ENCODE results near the gene ZNF23. TPM values are rescaled to one million over a fixed set of nuclear protein-coding genes. Genes with fewer than 3 reads are reported as not detected.

ZNF23 gene
- polyA plus RNA-seq, 2 donors, result 3.3 to 8.1 TPM

GRCh38 chr16:71425746-71426068 lies 36.3 kb downstream of the ZNF23 start:
- no peak overlapping the region for H3K4me3 ChIP-seq (ENCODE audit: low read depth in 1 of 2, low read length in 2 of 2)
- H3K27ac ChIP-seq (ENCODE audit: low read depth in 2 of 2, low read length in 1 of 2), result no peak overlapping the region
- H3K36me3 ChIP-seq (ENCODE audit: control insufficient read depth in 2 of 2, insufficient read depth in 2 of 2, low read length in 1 of 2), result no peaks in the 10 kb centered on the region
- peaks cover 0 to 6% of the 10 kb centered on the region in 2 donors for H3K9me3 ChIP-seq (ENCODE audit: control insufficient read depth in 2 of 2, insufficient read depth in 1 of 2, low read depth in 1 of 2, low read length in 1 of 2)
- 9 to 14% methylated on average over 18 of the region's 18 CpGs for WGBS, 2 donors
- H3K27me3 ChIP-seq (ENCODE audit: control insufficient read depth in 1 of 2, insufficient read depth in 2 of 2, low read length in 2 of 2), result no peaks in the 10 kb centered on the region
- H3K4me1 ChIP-seq (ENCODE audit: control insufficient read depth in 2 of 2, insufficient read depth in 2 of 2, low read length in 1 of 2), result no peaks in the 10 kb centered on the region

GRCh38 chr16:71424626-71425025 lies 37.4 kb downstream of the ZNF23 start:
- H3K27me3 ChIP-seq (ENCODE audit: control insufficient read depth in 1 of 2, insufficient read depth in 2 of 2, low read length in 2 of 2), result no peaks in the 10 kb centered on the region
- 60 to 64% methylated on average over 6 of the region's 6 CpGs for WGBS, 2 donors

GRCh38 chr16:71423865-71424264 lies 38.2 kb downstream of the ZNF23 start:
- no peak overlapping the region for H3K27ac ChIP-seq (ENCODE audit: low read depth in 2 of 2, low read length in 1 of 2)
- no peak overlapping the region for H3K4me3 ChIP-seq (ENCODE audit: low read depth in 1 of 2, low read length in 2 of 2)
- H3K4me1 ChIP-seq (ENCODE audit: control insufficient read depth in 2 of 2, insufficient read depth in 2 of 2, low read length in 1 of 2), result no peaks in the 10 kb centered on the region
- peaks cover 0 to 3% of the 10 kb centered on the region in 2 donors for H3K9me3 ChIP-seq (ENCODE audit: control insufficient read depth in 2 of 2, insufficient read depth in 1 of 2, low read depth in 1 of 2, low read length in 1 of 2)
- H3K27me3 ChIP-seq (ENCODE audit: control insufficient read depth in 1 of 2, insufficient read depth in 2 of 2, low read length in 2 of 2), result no peaks in the 10 kb centered on the region
- no peaks in the 10 kb centered on the region for H3K36me3 ChIP-seq (ENCODE audit: control insufficient read depth in 2 of 2, insufficient read depth in 2 of 2, low read length in 1 of 2)
- whole genome bisulfite sequencing, 2 donors, result 80 to 84% methylated on average over 7 of the region's 7 CpGs

More at GRCh38 chr16:71424626-71425025, 37.4 kb downstream of the ZNF23 start:
- no peaks in the 10 kb centered on the region for H3K36me3 ChIP-seq (ENCODE audit: control insufficient read depth in 2 of 2, insufficient read depth in 2 of 2, low read length in 1 of 2)
- H3K4me3 ChIP-seq (ENCODE audit: low read depth in 1 of 2, low read length in 2 of 2), result no peak overlapping the region
- peaks cover 0 to 3% of the 10 kb centered on the region in 2 donors for H3K9me3 ChIP-seq (ENCODE audit: control insufficient read depth in 2 of 2, insufficient read depth in 1 of 2, low read depth in 1 of 2, low read length in 1 of 2)
- H3K27ac ChIP-seq (ENCODE audit: low read depth in 2 of 2, low read length in 1 of 2), result no peak overlapping the region
- no peaks in the 10 kb centered on the region for H3K4me1 ChIP-seq (ENCODE audit: control insufficient read depth in 2 of 2, insufficient read depth in 2 of 2, low read length in 1 of 2)

- 67 to 80% methylated on average over 2 of the region's 2 CpGs for WGBS, 2 donors
- Histone ChIP-seq H3K4me3 (ENCODE audit: low read depth in 1 of 2, low read length in 2 of 2) (no peak overlapping the region), H3K4me1 (ENCODE audit: control insufficient read depth in 2 of 2, insufficient read depth in 2 of 2, low read length in 1 of 2) (no peaks in the 10 kb centered on the region), H3K27me3 (ENCODE audit: control insufficient read depth in 1 of 2, insufficient read depth in 2 of 2, low read length in 2 of 2) (no peaks in the 10 kb centered on the region), H3K27ac (ENCODE audit: low read depth in 2 of 2, low read length in 1 of 2) (no peak overlapping the region), H3K36me3 (ENCODE audit: control insufficient read depth in 2 of 2, insufficient read depth in 2 of 2, low read length in 1 of 2) (no peaks in the 10 kb centered on the region), H3K9me3 (ENCODE audit: control insufficient read depth in 2 of 2, insufficient read depth in 1 of 2, low read depth in 1 of 2, low read length in 1 of 2) (peaks cover 0 to 3% of the 10 kb centered on the region in 2 donors)
Observed at GRCh38 chr16:71423016-71423415, 39.0 kb downstream of the ZNF23 start.

GRCh38 chr16:71421911-71422310 lies 40.1 kb downstream of the ZNF23 start:
- Histone ChIP-seq H3K4me1 (ENCODE audit: control insufficient read depth in 2 of 2, insufficient read depth in 2 of 2, low read length in 1 of 2) (no peaks in the 10 kb centered on the region), H3K36me3 (ENCODE audit: control insufficient read depth in 2 of 2, insufficient read depth in 2 of 2, low read length in 1 of 2) (no peaks in the 10 kb centered on the region), H3K27me3 (ENCODE audit: control insufficient read depth in 1 of 2, insufficient read depth in 2 of 2, low read length in 2 of 2) (no peaks in the 10 kb centered on the region), H3K9me3 (ENCODE audit: control insufficient read depth in 2 of 2, insufficient read depth in 1 of 2, low read depth in 1 of 2, low read length in 1 of 2) (peaks cover 0 to 3% of the 10 kb centered on the region in 2 donors), H3K27ac (ENCODE audit: low read depth in 2 of 2, low read length in 1 of 2) (no peak overlapping the region), H3K4me3 (ENCODE audit: low read depth in 1 of 2, low read length in 2 of 2) (no peak overlapping the region)
- 60 to 62% methylated on average over 4 of the region's 4 CpGs for WGBS, 2 donors

GRCh38 chr16:71414038-71414437 lies 48.0 kb downstream of the ZNF23 start:
- H3K4me3 ChIP-seq (ENCODE audit: low read depth in 1 of 2, low read length in 2 of 2), result no peak overlapping the region
- 84 to 94% methylated on average over 5 of the region's 5 CpGs for WGBS, 2 donors
- H3K4me1 ChIP-seq (ENCODE audit: control insufficient read depth in 2 of 2, insufficient read depth in 2 of 2, low read length in 1 of 2), result no peaks in the 10 kb centered on the region
- H3K27me3 ChIP-seq (ENCODE audit: control insufficient read depth in 1 of 2, insufficient read depth in 2 of 2, low read length in 2 of 2), result no peaks in the 10 kb centered on the region
- no peaks in the 10 kb centered on the region for H3K36me3 ChIP-seq (ENCODE audit: control insufficient read depth in 2 of 2, insufficient read depth in 2 of 2, low read length in 1 of 2)
- no peaks in the 10 kb centered on the region for H3K9me3 ChIP-seq (ENCODE audit: control insufficient read depth in 2 of 2, insufficient read depth in 1 of 2, low read depth in 1 of 2, low read length in 1 of 2)
- no peak overlapping the region for H3K27ac ChIP-seq (ENCODE audit: low read depth in 2 of 2, low read length in 1 of 2)

- WGBS, 2 donors, result 61 to 66% methylated on average over 4 of the region's 4 CpGs
- no peaks in the 10 kb centered on the region for H3K36me3 ChIP-seq (ENCODE audit: control insufficient read depth in 2 of 2, insufficient read depth in 2 of 2, low read length in 1 of 2)
- no peak overlapping the region for H3K4me3 ChIP-seq (ENCODE audit: low read depth in 1 of 2, low read length in 2 of 2)
- no peaks in the 10 kb centered on the region for H3K9me3 ChIP-seq (ENCODE audit: control insufficient read depth in 2 of 2, insufficient read depth in 1 of 2, low read depth in 1 of 2, low read length in 1 of 2)
- H3K27me3 ChIP-seq (ENCODE audit: control insufficient read depth in 1 of 2, insufficient read depth in 2 of 2, low read length in 2 of 2), result no peaks in the 10 kb centered on the region
- H3K4me1 ChIP-seq (ENCODE audit: control insufficient read depth in 2 of 2, insufficient read depth in 2 of 2, low read length in 1 of 2), result no peaks in the 10 kb centered on the region
- no peak overlapping the region for H3K27ac ChIP-seq (ENCODE audit: low read depth in 2 of 2, low read length in 1 of 2)
Observed at GRCh38 chr16:71413341-71413740, 48.7 kb downstream of the ZNF23 start.

- Histone ChIP-seq H3K27ac (ENCODE audit: low read depth in 2 of 2, low read length in 1 of 2) (no peak overlapping the region), H3K4me3 (ENCODE audit: low read depth in 1 of 2, low read length in 2 of 2) (no peak overlapping the region), H3K9me3 (ENCODE audit: control insufficient read depth in 2 of 2, insufficient read depth in 1 of 2, low read depth in 1 of 2, low read length in 1 of 2) (no peaks in the 10 kb centered on the region), H3K36me3 (ENCODE audit: control insufficient read depth in 2 of 2, insufficient read depth in 2 of 2, low read length in 1 of 2) (no peaks in the 10 kb centered on the region), H3K27me3 (ENCODE audit: control insufficient read depth in 1 of 2, insufficient read depth in 2 of 2, low read length in 2 of 2) (no peaks in the 10 kb centered on the region), H3K4me1 (ENCODE audit: control insufficient read depth in 2 of 2, insufficient read depth in 2 of 2, low read length in 1 of 2) (no peaks in the 10 kb centered on the region)
- WGBS, 2 donors, result 8 to 9% methylated on average over 24 of the region's 24 CpGs
Observed at GRCh38 chr16:71412270-71413160, 49.5 kb downstream of the ZNF23 start.

- no peaks in the 10 kb centered on the region for H3K4me1 ChIP-seq (ENCODE audit: control insufficient read depth in 2 of 2, insufficient read depth in 2 of 2, low read length in 1 of 2)
- no peaks in the 10 kb centered on the region for H3K27me3 ChIP-seq (ENCODE audit: control insufficient read depth in 1 of 2, insufficient read depth in 2 of 2, low read length in 2 of 2)
- H3K9me3 ChIP-seq (ENCODE audit: control insufficient read depth in 2 of 2, insufficient read depth in 1 of 2, low read depth in 1 of 2, low read length in 1 of 2), result peaks cover under 1 to 3% of the 10 kb centered on the region in 2 donors
- no peak overlapping the region for H3K27ac ChIP-seq (ENCODE audit: low read depth in 2 of 2, low read length in 1 of 2)
- H3K36me3 ChIP-seq (ENCODE audit: control insufficient read depth in 2 of 2, insufficient read depth in 2 of 2, low read length in 1 of 2), result no peaks in the 10 kb centered on the region
- H3K4me3 ChIP-seq (ENCODE audit: low read depth in 1 of 2, low read length in 2 of 2), result no peak overlapping the region
- 75% methylated on average over 5 of the region's 5 CpGs for WGBS, 2 donors
Observed at GRCh38 chr16:71410146-71410545, 51.9 kb downstream of the ZNF23 start.

Data from esophagus (tissue), 2 donors.